CD4-positive, alpha-beta T cell treated with Interleukin-15 for 1 hour (primary cell): Measurements from ENCODE around the gene RMI1.
A peak's percentile ranks its signal among the peaks of the same experiment; 100 is the strongest.
"Not testable (repeated sequence)": the region's sequence is repeated elsewhere in the genome, so short reads cannot be mapped to it uniquely, and the experiment has no call there.

Experiments used
- DNase-seq: peaks from one replicate; pipeline ENCODE4 v3.0.0-alpha.2; 2020

RMI1 gene

DNA sequence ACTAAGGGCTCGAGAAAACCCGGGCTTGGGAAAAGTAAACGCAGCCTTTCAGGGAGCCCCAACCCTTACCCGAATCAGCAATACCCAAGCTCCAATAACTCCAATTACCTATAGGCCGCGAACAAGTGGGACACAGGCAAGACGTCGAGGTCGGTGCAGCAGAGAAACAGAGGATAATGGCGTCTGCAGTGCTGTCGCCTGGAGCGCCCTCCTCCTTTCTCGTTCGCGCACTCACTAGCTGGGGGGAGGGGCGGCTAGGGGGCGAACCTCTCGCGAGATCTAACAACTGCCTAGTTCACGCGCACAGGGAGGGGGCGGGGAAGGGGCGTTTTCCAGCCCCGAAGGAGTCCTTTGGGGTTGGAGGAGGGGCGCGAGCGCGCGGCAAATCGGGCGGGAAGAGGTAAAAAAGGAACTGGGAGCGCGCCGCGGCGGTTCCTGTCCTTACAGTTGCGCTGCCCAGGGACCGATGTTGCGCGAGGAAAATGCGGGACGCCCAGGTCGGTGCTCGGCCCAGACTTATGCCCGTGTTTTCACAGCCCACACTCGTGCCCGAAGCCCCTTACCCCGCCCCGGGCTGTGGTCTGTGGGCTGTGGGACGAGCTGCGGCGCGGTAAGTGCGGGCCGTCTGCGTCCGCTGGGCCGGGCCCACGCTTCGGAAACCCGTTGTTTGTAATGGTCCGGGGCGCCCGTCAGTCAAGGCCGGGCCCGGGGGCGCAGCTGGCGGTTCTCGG lies at the start of gene RMI1:
RMI1 (plus strand) TSS at position 411 of the 731 bp plus-strand sequence. CDS start 20,182 bp downstream, outside the sequence.
- peak; percentile 98 for DNase-seq

DNA sequence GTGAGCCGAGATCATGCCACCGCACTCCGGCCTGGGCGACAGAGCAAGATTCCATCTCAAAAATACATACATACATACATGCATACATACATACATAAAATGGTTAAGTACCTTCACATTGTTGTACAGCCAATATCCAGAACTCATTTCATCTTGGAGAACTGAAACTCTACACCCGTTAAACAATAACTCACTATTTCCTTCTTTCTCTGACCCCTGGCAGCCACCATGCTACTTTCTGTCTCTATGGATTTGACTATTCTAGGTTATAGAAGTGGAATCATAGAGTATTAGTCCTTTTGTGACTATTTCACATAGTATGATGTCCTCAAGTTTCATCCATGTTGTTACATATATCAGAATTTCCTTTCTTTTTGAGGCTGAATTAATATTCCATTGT lies 49.7 kb upstream of the RMI1 start:
- no peak for DNase-seq

DNA sequence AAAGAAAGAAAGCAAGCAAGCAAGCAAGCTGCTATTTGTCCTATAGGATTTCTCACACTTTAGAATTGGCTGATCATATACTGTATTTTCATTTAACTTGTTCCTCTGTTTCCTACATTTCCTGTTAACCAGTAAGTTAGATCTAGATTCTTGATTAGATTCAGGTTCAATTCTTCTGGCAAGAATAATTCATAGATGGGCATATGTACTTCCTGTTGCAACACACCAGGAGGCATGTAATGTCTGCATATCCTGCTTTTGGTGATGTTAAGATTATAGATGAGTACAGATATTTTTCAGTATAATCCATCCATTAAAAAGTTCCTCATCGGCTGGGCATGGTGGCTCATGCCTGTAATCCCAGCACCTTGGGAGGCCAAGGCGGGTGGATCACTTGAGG lies 48.6 kb upstream of the RMI1 start:
- no peak for DNase-seq

DNA sequence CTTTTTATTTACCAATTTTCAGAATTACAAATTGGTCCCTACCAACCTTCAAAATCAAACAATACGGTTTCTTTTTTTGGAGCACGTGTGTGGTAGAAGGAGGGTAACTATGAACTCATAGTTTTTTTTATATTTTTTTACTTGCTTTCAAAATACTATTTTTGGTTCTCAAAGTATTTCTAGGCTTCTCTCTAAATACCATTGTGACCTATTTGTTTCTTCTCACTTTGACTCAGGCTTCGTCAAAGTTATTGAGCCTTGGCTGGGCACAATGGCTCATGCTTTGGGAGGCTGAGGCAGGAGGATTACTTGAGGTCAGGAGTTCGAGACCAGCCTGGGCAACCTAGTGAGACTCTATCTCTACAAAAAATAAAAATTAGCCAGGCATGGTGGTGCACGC lies 47.8 kb upstream of the RMI1 start:
- no peak for DNase-seq

DNA sequence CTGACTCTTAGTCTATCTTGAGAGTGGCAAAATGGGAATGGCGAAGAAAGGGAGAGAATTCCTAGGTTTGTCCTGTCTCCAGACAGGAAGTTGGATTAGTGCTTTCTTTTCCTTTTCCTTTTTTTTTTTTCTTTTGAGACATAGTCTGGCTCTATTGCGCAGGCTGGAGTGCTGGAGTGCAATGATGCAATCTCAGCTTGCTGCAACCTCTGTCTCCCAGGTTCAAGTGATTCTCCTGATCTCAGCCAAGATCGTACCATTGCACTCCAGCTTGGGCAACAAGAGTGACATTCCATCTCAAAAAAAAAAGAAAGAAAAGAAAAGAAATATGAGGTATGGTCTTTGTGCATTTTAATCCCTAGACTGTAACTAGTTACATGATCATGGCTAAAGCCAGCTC lies 46.8 kb upstream of the RMI1 start:
- DNase-seq, result no peak

DNA sequence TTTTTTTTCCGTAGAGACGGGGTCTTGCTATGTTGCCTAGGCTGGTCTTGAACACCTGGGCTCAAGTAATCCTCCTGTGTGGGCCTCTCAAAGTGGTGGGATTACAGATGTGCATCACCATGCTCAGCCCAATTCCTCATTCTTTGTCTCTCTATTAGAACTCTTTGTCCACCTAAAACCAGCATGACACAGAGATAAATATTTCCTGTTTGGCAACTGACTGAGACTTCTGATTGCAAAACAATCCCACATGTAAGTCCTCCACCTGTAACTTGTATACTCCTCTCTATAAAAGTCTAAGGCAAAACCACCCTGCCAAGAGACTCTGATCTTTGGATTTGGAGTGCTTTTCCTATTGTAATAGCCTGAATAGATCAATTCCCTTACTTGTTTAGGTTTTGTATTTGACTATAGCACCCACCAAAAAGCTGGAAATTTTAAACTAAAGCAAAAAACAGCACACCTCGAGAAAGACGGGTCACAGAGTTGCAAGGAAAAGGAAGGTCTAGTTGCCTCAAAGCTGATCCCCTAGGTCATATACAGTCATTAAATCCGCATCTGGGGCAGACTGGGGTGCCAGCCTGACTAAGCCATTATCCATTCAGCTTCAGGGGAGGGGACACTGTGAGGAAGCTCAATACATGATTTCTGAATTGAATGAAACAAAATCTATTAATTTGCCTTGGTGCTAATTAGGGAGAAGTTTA lies 45.9 kb upstream of the RMI1 start:
- no peak for DNase-seq

DNA sequence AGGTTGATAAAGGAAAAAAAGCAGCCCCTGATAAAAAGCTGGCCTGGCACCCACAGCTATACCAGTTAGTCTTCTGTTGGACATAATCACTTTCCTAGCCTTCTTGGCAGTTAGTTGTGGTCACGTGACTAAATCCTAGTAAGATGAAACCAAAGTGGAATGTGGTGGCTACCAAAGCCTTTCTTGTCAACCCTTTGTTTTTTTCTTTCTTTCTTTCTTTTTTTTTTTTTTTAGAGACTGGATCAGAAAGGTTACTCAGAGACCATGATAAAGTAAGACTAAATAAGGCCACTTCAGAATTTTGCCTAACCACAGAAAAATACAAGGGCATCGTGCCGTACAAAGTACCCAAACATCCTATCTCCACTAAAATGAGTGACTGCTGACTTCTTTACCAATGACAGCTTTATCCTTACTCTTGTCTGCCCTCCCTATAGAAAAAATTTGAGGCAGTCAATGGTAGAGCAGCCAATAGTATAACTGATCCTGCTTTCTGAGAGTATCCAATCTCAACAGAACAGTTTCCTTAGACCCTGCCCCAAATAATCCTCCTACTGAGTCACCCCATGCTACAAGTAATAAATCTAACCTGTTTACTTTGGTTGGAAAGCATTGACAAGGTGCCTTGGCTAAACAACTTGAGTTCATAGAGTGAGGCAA lies 45.2 kb upstream of the RMI1 start:
- DNase-seq, result no peak

DNA sequence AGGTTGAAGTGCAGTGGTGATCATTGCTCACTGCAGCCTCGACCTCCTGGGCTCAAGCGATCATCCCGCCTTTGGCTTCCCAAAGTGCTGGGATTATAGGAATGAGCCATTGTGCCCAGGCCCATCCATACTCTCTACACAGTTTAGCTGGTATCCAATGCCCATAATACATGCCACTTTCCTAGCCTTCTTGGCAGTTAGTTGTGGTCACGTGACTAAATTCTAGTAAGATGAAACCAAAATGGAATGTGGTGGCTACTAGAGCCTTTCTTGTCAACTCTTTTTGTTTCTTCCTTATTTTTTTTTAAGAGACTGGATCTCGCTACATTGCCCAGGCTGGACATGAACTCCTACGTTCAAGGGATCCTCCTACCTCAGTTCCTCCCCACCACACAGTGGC lies 44.1 kb upstream of the RMI1 start:
- no peak for DNase-seq

DNA sequence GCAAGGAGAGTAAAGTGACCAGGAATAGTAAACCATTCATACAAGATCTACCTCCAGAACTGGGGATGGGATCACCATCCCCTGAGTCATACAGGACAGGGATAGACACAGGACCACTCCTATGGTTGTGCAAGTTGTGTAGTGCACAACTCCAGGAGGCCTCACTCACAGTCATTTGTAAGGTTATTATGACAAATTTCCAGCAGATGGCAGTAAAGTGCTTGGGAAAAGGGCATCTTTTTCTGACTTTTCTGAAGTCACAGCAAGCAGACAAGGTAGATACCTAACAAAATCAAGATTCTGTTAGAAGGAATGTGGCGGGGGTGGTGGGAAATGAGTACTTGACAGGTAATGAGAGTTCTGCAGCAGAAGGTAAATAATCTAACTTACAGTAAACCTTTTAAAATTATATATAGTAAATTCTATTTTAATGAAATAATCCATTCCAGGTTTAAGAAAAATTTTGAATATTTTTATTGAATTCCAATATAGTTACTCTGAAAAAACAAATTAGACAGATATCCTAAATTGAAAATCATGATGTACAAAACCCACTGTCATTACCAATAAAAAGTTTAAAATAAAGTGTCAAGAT lies 42.6 kb upstream of the RMI1 start:
- peak; percentile 28 for DNase-seq

DNA sequence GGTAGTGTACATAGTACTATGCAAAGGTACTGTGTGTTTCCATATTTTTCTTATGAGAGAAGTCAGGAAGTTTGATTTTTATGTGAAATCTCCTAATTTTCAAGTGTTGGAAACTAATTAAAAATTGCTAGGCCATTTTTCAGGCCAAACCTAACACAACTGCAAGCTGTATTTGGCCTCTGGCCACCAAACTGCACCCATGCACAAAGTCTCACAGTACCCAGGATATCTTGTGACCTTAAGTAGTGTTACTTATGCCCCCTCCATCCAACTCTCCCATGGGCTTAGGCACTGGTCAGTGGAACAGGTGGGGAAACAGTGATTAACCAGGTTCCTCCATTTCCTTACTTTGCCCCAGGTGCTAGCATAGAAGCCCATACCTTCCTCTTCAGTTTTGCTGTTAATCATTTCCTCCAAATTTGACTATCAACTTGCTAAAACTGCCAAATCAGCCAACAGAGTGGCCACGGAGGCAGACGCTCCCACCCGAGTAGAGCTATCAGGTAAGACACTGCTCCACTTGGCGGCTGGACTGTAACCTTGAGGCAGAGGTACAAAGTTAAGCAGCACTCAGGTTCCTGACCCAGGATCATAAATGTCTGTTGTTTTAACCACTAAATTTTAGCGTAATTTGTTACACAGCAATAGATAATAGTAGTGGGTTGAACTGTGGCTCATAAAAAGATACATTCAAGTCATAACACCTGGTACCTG lies 39.9 kb upstream of the RMI1 start:
- no peak for DNase-seq

DNA sequence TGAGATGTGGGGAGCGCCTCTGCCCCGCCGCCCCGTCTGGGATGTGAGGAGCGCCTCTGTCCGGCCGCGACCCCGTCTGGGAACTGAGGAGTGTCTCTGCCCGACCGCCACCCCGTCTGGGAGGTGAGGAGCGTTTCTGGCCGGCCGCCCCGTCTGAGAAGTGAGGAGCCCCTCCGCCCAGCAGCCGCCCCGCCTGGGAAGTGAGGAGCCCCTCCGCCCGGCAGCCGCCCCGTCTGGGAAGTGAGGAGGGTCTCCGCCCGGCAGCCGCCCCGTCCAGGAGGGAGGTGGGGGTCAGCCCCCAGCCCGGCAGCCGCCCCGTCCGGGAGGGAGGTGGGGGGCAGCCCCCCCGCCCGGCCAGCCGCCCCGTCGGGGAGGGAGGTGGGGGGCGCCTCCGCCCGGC lies 32.5 kb upstream of the RMI1 start:
- not testable (repeated sequence) for DNase-seq

DNA sequence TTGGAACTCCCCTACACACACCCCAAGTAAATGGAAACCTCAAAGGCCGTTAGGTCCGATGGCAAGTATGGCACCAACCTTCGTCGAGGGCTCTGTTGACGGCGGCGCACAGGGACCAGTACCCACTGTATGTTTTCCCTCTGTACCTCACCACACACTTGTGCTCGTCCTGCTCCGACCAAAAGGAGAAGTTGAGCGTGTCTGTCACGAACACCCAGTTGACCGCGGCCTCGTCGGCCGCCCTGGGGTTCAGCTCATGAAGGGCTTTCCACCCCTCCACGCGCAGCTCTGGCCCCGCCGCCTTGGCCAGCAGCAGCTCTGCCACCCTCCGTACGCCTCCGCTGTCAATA lies 24.5 kb upstream of the RMI1 start:
- peak; percentile 52 for DNase-seq

DNA sequence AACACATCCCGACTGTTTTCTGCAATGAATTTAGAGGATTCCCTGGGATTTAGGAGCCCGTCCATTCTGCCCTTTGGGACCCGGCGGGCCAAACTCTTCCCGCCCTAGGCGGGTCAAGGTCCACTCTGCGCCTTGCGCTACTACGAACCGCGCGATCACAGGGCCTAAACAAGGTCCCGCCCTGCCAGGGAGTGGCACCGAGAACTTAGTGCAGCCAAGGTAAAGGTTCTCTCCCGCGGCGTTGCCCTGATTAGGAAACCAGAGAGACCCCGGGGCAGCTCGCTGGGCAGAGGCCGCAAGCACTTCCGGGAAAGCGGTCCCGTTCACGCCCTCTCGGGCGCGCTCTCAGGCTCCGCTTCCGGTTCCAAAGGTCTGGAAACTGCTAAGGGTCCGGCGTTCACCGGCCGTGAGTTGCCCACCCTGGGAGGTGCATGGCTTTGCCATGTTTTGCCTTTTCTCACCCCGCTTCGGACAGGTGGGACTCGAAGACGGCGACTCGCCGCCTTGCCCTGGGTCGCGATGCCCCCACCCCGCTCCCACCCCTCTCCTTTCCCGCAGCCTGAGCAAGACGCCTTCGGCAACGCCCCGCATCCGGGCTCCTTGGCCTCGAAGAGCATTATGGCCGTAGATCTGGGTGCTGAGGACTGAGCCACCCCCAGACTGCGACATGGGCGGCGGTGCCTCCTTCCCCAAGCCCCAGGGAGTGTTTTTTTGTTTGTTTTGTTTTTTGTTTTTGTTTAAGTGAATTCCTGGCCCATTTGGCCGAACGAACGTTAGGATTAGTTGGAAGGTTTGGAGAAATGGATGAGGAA lies 24.0 kb upstream of the RMI1 start:
- DNase-seq, result peak; percentile 52

DNA sequence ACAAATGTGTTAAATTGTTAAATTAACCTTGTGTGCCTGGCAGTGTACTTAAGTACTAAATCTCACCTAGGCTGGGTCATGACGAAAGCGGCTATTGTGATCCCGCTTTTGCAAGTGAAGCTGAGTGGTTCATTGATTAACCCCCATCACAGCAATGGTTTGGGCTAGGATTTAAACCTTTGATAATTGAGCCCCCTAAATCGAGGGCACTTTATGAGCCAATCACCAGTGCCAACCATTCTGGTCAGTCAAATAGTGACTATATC lies 23.4 kb upstream of the RMI1 start:
- DNase-seq, result no peak

DNA sequence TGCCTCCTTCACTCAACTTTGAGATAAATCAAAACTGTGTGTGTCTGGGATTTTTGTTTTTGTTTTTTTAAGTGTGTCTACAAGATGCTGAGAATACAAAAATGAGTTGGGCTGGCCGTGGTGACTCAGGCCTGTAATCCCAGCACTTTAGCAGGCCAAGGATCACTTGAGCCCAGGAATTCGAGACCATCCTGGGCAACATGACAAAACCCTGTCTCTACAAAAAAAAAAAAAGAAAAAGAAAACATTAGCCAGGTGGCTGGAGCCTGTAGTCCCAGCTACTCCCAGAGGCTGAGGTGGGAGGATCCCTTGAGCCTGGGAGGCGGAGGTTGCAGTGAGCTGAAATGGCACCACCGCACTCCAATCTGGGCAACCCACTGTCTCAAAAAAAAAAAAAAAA lies 21.5 kb upstream of the RMI1 start:
- DNase-seq, result no peak

DNA sequence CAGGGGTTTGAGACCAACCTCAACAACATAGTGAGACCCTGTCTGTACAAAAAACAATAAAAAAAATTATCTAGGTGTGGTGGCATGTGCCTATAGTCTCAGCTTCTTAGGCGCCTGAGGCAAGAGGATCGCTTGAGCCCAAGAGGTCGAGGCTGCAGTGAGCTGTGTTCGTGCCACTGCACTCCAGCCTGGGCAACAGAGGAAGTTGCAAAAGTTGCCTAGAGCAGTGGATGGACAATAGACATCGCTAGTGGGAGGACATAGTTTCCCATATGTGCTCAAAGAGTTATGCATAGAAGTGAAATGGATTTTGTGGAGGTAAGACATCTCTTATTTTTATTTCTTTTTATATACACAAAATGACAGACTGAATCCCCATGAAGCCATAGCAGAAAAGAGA lies 19.6 kb upstream of the RMI1 start:
- no peak for DNase-seq

DNA sequence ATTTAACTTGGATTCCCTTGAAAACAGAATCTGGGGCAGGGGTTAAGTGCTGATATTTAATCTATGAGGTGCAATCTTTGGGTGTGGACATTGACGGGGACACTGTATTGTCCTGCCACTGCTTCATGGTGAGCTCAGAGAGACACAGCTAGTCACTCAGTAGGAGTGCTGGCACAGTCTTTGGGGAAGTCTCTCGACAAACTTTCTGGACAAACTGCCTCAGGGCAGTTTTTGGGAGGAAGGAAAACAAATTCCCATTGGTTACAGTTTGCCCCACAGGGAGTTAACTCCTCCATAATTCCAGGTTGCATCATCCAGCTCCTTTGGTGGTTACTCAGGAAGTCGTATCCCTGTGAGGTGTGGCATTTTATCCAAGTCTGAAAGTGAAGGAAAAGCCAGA lies 18.4 kb upstream of the RMI1 start:
- DNase-seq, result no peak

DNA sequence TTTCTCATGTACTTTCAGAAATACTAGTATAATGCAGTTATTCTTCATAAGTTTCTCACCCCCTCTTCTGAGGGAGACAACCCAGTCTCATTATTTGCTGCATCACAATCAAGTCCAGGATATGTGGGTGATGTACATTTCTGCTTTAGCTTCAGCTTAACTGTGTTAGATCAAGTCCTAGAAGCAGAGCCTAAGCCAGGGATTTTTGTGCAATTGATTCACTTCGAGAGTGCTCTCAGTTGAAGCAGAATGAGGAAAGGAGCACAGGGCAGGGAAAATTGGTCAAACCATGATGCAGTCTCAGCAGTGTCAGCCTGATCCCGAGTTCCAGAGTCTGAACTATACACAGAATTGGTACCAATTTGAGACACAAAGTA lies 15.6 kb upstream of the RMI1 start:
- DNase-seq, result no peak

DNA sequence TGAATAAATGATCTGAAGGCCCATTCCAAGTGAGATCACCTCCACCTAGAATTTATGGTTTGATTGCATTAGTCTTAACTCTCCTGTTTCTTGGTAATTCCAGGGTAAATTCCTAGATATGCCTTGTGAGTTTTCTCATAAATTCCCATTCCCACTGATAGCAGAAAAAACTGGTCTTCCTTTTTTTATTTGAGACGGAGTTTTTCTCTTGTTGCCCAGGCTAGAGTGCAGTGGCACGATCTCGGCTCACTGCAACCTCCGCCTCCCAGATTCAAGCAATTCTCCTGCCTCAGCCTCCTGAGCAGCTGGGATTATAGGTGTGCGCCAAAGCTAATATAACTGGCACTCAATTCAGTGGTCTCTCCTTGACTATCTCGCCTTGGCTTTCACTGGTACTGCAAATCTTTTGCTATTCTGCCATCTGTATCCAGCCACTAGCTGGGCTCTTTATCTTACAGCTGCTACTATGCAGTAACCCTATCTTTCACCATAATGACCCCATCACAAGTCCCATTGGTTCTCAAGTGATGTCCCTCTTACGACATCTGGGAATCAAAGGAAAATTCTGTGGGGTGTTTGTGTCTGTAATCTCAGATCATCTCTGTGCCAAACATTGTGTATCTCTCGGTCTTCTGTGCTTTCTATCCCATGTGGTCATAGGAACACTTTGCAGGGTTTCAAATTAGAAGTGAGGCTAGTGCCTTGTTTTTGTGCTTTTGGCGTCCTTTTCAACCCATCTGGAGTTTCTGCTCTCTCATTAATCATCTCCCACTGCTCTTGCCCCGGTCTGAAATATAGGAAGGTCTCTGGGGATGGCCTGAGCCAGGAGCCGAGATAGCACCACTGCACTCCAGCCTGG lies 15.0 kb upstream of the RMI1 start:
- no peak for DNase-seq

DNA sequence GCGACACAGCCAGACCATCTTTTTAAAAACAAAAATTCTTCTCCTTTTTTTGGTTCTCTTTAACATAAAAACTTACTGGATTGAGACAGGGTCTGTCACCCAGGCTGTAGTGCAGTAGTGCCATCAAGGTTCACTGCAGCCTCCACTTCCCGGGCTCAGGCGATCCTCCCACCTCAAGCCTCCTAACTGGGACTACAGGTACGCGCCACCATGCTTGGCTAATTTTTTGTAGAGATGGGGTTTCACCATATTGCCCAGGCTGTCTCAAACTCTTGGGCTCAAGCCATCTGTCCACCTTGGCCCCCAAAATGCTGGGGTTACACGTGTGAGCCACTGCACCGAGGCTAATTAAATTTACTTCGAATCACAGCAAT lies 14.4 kb upstream of the RMI1 start:
- no peak for DNase-seq

DNA sequence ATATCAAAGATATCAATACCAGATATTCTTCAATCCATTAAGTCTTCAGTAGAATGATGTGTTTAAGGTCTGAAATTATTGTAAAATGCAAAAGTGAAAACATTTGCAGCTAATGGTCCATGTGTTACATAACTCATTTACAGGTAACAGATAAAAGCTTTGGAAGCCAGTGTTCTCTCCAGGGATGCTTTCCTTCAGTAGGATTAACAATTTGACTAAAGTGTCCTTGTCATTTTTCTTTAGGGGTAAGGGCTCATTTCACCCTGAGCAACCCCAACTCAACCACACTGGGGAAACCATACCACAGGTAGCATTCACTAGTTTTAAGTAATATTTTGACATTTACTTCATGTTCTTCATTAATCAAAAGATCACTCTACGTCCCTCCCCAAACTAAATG lies 13.5 kb upstream of the RMI1 start:
- DNase-seq, result no peak

DNA sequence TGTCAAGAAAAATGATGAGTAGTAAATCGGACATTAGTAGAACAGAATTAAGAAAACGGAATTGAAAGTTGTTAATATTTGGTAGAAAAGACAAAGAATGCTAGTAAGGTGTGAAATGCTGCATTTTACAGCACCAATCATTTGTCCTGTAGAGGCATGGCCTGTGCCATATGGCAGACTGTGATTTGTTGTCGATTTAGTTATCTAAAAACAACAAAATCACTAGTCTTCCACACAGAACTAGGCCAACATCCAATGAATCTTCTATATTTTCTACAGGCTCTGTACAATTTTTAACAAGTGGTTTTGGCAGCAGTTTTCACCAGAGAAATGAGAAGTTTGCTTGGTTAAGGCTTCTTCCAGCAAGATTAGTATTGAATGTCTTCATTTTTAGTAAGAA lies 11.0 kb upstream of the RMI1 start:
- DNase-seq, result no peak
